ENCODE data around the gene HBZ.
A peak's percentile ranks its signal among the peaks of the same experiment; 100 is the strongest.
"Not testable (repeated sequence)": the region's sequence is repeated elsewhere in the genome, so short reads cannot be mapped to it uniquely, and the experiment has no call there.

The HBZ gene

GRCh38 chr16:149024-149660 is 3.3 kb upstream of the HBZ start:
- Histone ChIP-seq H3K4me3 (no peak overlapping the region), H3K27me3 (peaks cover 7% of the 10 kb centered on the region), H3K4me2 (no peak overlapping the region), H3K4me1 (peaks cover 8% of the 10 kb centered on the region), H3K9ac (no peak overlapping the region), H3K9me3 (no peaks in the 10 kb centered on the region), H3K36me3 (no peaks in the 10 kb centered on the region), H3K27ac (no peak overlapping the region), H4K20me1 (no peaks in the 10 kb centered on the region)
- TF ChIP-seq Cebpa-rat (IDR thresholded peaks at IDR 0.05): no peak

- not testable (repeated sequence) for H4K20me1 ChIP-seq, H3K9me3 ChIP-seq, H3K4me2 ChIP-seq, H3K9ac ChIP-seq, H3K4me3 ChIP-seq, H3K27ac ChIP-seq, H3K4me1 ChIP-seq, H3K36me3 ChIP-seq
- H3K27me3 ChIP-seq: peaks cover 35% of the 10 kb centered on the region
Measured at GRCh38 chr16:153129-153521, 681 bp downstream of the HBZ start.

GRCh38 chr16:153550-154216 is 1.2 kb downstream of the HBZ start:
- H3K4me2 ChIP-seq, H3K9ac ChIP-seq: not testable (repeated sequence)
- peaks cover 34% of the 10 kb centered on the region for H3K27me3 ChIP-seq

GRCh38 chr16:154217-155030 is 2.0 kb downstream of the HBZ start:
- H3K4me3 ChIP-seq: peak overlapping the region; percentile 25
- peaks cover 32% of the 10 kb centered on the region for H3K27me3 ChIP-seq
- TF ChIP-seq Cebpa-rat (IDR thresholded peaks at IDR 0.05): no peak
- peaks cover 8% of the 10 kb centered on the region for H3K4me1 ChIP-seq
- H3K9me3 ChIP-seq: no peaks in the 10 kb centered on the region
- no peak overlapping the region for H3K9ac ChIP-seq
- peak overlapping the region; percentile 61 for H3K4me2 ChIP-seq
- no peaks in the 10 kb centered on the region for H3K36me3 ChIP-seq
- no peaks in the 10 kb centered on the region for H4K20me1 ChIP-seq
- no peak overlapping the region for H3K27ac ChIP-seq

More at GRCh38 chr16:153550-154216, 1.2 kb downstream of the HBZ start:
- H3K4me1 ChIP-seq, H3K27ac ChIP-seq, H3K36me3 ChIP-seq, H3K4me3 ChIP-seq, H3K9me3 ChIP-seq, H4K20me1 ChIP-seq: not testable (repeated sequence)

- Histone ChIP-seq H3K27ac (no peak overlapping the region), H3K4me3 (no peak overlapping the region), H4K20me1 (no peaks in the 10 kb centered on the region), H3K27me3 (peaks cover 36% of the 10 kb centered on the region), H3K36me3 (no peaks in the 10 kb centered on the region), H3K4me2 (peak overlapping the region; percentile 61), H3K4me1 (peaks cover 8% of the 10 kb centered on the region), H3K9ac (no peak overlapping the region), H3K9me3 (no peaks in the 10 kb centered on the region)
- TF ChIP-seq Cebpa-rat (IDR thresholded peaks at IDR 0.05): no peak
Measured at GRCh38 chr16:155031-155398, 2.6 kb downstream of the HBZ start.

- Histone ChIP-seq H3K27me3 (peaks cover 69% of the 10 kb centered on the region), H3K9me3 (no peaks in the 10 kb centered on the region), H3K4me1 (no peaks in the 10 kb centered on the region)
Measured at GRCh38 chr16:159136-159849, 6.8 kb downstream of the HBZ start.

GRCh38 chr16:160242-160641 is 7.8 kb downstream of the HBZ start:
- H3K36me3 ChIP-seq: not testable (repeated sequence)
- peaks cover 63% of the 10 kb centered on the region for H3K27me3 ChIP-seq
- H4K20me1 ChIP-seq: peaks cover 17% of the 10 kb centered on the region; the same call in 1 of the 2 replicates

More at GRCh38 chr16:159136-159849, 6.8 kb downstream of the HBZ start:
- H3K36me3 ChIP-seq: no peaks in the 10 kb centered on the region
- no peak overlapping the region for H3K27ac ChIP-seq
- H4K20me1 ChIP-seq: peaks cover 16% of the 10 kb centered on the region; the same call in 1 of the 2 replicates
- no peak overlapping the region for H3K9ac ChIP-seq
- no peak overlapping the region for H3K4me2 ChIP-seq
- TF ChIP-seq Cebpa-rat (IDR thresholded peaks at IDR 0.05): no peak
- no peak overlapping the region for H3K4me3 ChIP-seq

GRCh38 chr16:160691-161190 is 8.3 kb downstream of the HBZ start:
- Histone ChIP-seq H3K27me3 (peaks cover 63% of the 10 kb centered on the region), H3K4me2 (no peak overlapping the region), H3K27ac (no peak overlapping the region), H3K36me3 (no peaks in the 10 kb centered on the region), H3K9ac (no peak overlapping the region), H3K4me3 (no peak overlapping the region), H3K4me1 (peaks cover 8% of the 10 kb centered on the region), H3K9me3 (no peaks in the 10 kb centered on the region), H4K20me1 (peaks cover 22% of the 10 kb centered on the region)
- TF ChIP-seq Cebpa-rat (IDR thresholded peaks at IDR 0.05): no peak

More at GRCh38 chr16:160242-160641, 7.8 kb downstream of the HBZ start:
- not testable (repeated sequence) for H3K9ac ChIP-seq, H3K4me1 ChIP-seq, H3K27ac ChIP-seq, H3K4me2 ChIP-seq, H3K4me3 ChIP-seq, H3K9me3 ChIP-seq

GRCh38 chr16:162271-162991 is 10.0 kb downstream of the HBZ start:
- no peaks in the 10 kb centered on the region for H3K36me3 ChIP-seq
- peaks cover 39% of the 10 kb centered on the region for H4K20me1 ChIP-seq
- peaks cover 12% of the 10 kb centered on the region for H3K4me1 ChIP-seq
- H3K9ac ChIP-seq: no peak overlapping the region
- H3K27ac ChIP-seq: no peak overlapping the region
- H3K9me3 ChIP-seq: no peaks in the 10 kb centered on the region
- no peak overlapping the region for H3K4me2 ChIP-seq
- TF ChIP-seq Cebpa-rat (IDR thresholded peaks at IDR 0.05): no peak
- peaks cover 68% of the 10 kb centered on the region for H3K27me3 ChIP-seq
- H3K4me3 ChIP-seq: no peak overlapping the region

GRCh38 chr16:163139-163538 is 10.7 kb downstream of the HBZ start:
- peaks cover 12% of the 10 kb centered on the region for H3K4me1 ChIP-seq
- H3K36me3 ChIP-seq, H3K4me3 ChIP-seq, H3K9me3 ChIP-seq, H3K4me2 ChIP-seq, H3K9ac ChIP-seq, H3K27ac ChIP-seq: not testable (repeated sequence)
- H3K27me3 ChIP-seq: peaks cover 75% of the 10 kb centered on the region
- H4K20me1 ChIP-seq: peaks cover 46% of the 10 kb centered on the region

GRCh38 chr16:163696-164095 is 11.3 kb downstream of the HBZ start:
- H3K9me3 ChIP-seq, H3K36me3 ChIP-seq, H3K9ac ChIP-seq, H3K4me2 ChIP-seq, H3K27ac ChIP-seq, H3K4me3 ChIP-seq: not testable (repeated sequence)
- Histone ChIP-seq H3K4me1 (peaks cover 12% of the 10 kb centered on the region), H4K20me1 (peaks cover 51% of the 10 kb centered on the region), H3K27me3 (peaks cover 81% of the 10 kb centered on the region)

- Histone ChIP-seq H3K27me3 (peaks cover 84% of the 10 kb centered on the region), H3K4me1 (peaks cover 12% of the 10 kb centered on the region), H4K20me1 (peaks cover 57% of the 10 kb centered on the region)
- H3K4me3 ChIP-seq, H3K9me3 ChIP-seq, H3K27ac ChIP-seq, H3K4me2 ChIP-seq, H3K9ac ChIP-seq, H3K36me3 ChIP-seq: not testable (repeated sequence)
Measured at GRCh38 chr16:164134-164823, 11.8 kb downstream of the HBZ start.

All from BLaER1 (cell line).